GM23248 (cell line): ENCODE measurements around the gene NCOA7.

ENCODE experiments used
- EZH2 ChIP-seq: fragments of 200-600 bp; sonication (generic); IDR thresholded peaks from 2 replicates; pipeline ENCODE4 v1.6.1; 2018; ENCODE audit warnings: antibody characterized with exemption, mild to moderate bottlenecking; ENCODE audit not compliant: insufficient read depth, poor library complexity, severe bottlenecking
- EZH2phosphoT487 ChIP-seq: fragments of 200-600 bp; sonication (generic); IDR thresholded peaks from 2 replicates; pipeline ENCODE4 v1.6.1; 2018; ENCODE audit warnings: antibody characterized with exemption, moderate library complexity, mild to moderate bottlenecking, low read depth; ENCODE audit not compliant: insufficient read depth

- TF ChIP-seq EZH2: no peak
- TF ChIP-seq EZH2phosphoT487: no peak
These were observed 20.5 kb downstream of the NCOA7 start for GRCh38 chr6:125811259-125811658.
